Endothelial cell of umbilical vein (primary cell): ENCODE measurements around the gene DPH2. TPM values are rescaled to one million over a fixed set of nuclear protein-coding genes. Genes with fewer than 3 reads are reported as not detected.

Source experiments
- BruUV-seq: library from RNA; stranded (reverse); fragments of 400-500 nt; replicated peaks from 2 replicates; lab custom pipeline; 2021; lab: Mats Ljungman, UMichigan
- CTCF ChIA-PET: fragments of 300-600, 350-600 bp; sonication (Branson Sonifier 250); formaldehyde crosslinking; loops from one replicate; lab custom pipeline; 2021; ENCODE audit warnings: antibody characterized with exemption, inconsistent platforms; lab: Charles Lee
- POLR2A ChIA-PET: fragments of 300-600, 350-600 bp; sonication (Branson Sonifier 250); formaldehyde crosslinking; loops from one replicate; lab custom pipeline; 2021; ENCODE audit warnings: antibody characterized with exemption, inconsistent platforms; lab: Charles Lee
- DNase-seq: peaks from one replicate; pipeline ENCODE4 v3.0.0-alpha.2; 2011; ENCODE audit warnings: low read depth, low spot score
- FAIRE-seq: peaks from 2 replicates; lab custom pipeline; 2011; peaks lifted over from hg19 to GRCh38; lab: Jason Lieb, UNC
- H2AFZ ChIP-seq: 2 replicates; pipeline ENCODE4 v1.6.0; 2012; ENCODE audit warnings: low read depth, low read length, control low read depth, inconsistent platforms
- H3K27ac ChIP-seq: 2 replicates; pipeline ENCODE4 v1.5.1; 2011; ENCODE audit warnings: low read depth, mild to moderate bottlenecking, control low read depth, low read length, moderate library complexity; ENCODE audit not compliant: insufficient read depth
- H3K27me3 ChIP-seq, 2 experiments: 2 replicates each; pipeline versions ENCODE4 v1.6.0 to v1.6.1; 2011; ENCODE audit warnings: low read length in 2 of 2, mixed read lengths in 1 of 2; ENCODE audit not compliant: control insufficient read depth in 2 of 2, insufficient read depth in 2 of 2
- H3K36me3 ChIP-seq, 2 experiments: 2 replicates in 1 of 2; 3 replicates in 1 of 2; pipeline ENCODE4 v1.5.1; 2011; ENCODE audit warnings: low read length in 2 of 2, mild to moderate bottlenecking in 1 of 2, moderate library complexity in 1 of 2; ENCODE audit not compliant: control insufficient read depth in 2 of 2, insufficient read depth in 2 of 2; ENCODE audit errors: extremely low read depth in 1 of 2
- H3K4me1 ChIP-seq: 3 replicates; pipeline ENCODE4 v1.5.1; 2011; ENCODE audit warnings: mild to moderate bottlenecking, low read length; ENCODE audit not compliant: control insufficient read depth, insufficient read depth; ENCODE audit errors: extremely low read depth
- H3K4me2 ChIP-seq: 2 replicates; pipeline ENCODE4 v1.6.1; 2011; ENCODE audit warnings: low read length, control low read depth, mixed read lengths; ENCODE audit not compliant: insufficient read depth
- H3K4me3 ChIP-seq, 3 experiments: fragments of 200-600 bp in 1 of 3; sonication (generic), shearing (Covaris generic) in 1 of 3; replicated peaks in 1 of 3; 2 replicates each; pipeline ENCODE4 v1.5.1; 2011 to 2016; ENCODE audit warnings: control low read depth in 3 of 3, low read length in 3 of 3, mild to moderate bottlenecking in 2 of 3, inconsistent platforms in 1 of 3, low read depth in 1 of 3, moderate library complexity in 1 of 3; ENCODE audit not compliant: insufficient read depth in 1 of 3
- H3K79me2 ChIP-seq: 2 replicates; pipeline ENCODE4 v1.6.0; 2012; ENCODE audit warnings: low read length, inconsistent platforms; ENCODE audit not compliant: control insufficient read depth, insufficient read depth
- H3K9ac ChIP-seq: replicated peaks from 2 replicates; pipeline ENCODE3; 2011; ENCODE audit warnings: low read length, control low read depth; ENCODE audit not compliant: insufficient read depth; ENCODE audit errors: extremely low read depth
- H3K9me1 ChIP-seq: replicated peaks from 3 replicates; pipeline ENCODE4 v1.6.0; 2011; ENCODE audit warnings: mild to moderate bottlenecking, low read length; ENCODE audit not compliant: control insufficient read depth, insufficient read depth; ENCODE audit errors: extremely low read depth
- H3K9me3 ChIP-seq: replicated peaks from 2 replicates; pipeline ENCODE4 v1.5.1; 2012; ENCODE audit warnings: low read length, inconsistent platforms; ENCODE audit not compliant: control insufficient read depth, insufficient read depth
- H4K20me1 ChIP-seq: replicated peaks from 2 replicates; pipeline ENCODE3; 2011; ENCODE audit warnings: mild to moderate bottlenecking, low read length; ENCODE audit not compliant: control insufficient read depth, insufficient read depth; ENCODE audit errors: extremely low read depth
- EZH2 ChIP-seq: IDR thresholded peaks from 2 replicates; pipeline ENCODE4 v1.6.1; 2012; ENCODE audit warnings: borderline replicate concordance, low read depth, mild to moderate bottlenecking, moderate library complexity, low read length, inconsistent platforms; ENCODE audit not compliant: severe bottlenecking
- FOS ChIP-seq: IDR thresholded peaks from 2 replicates; pipeline ENCODE4 v1.6.1; 2011; ENCODE audit warnings: mild to moderate bottlenecking, low read length, moderate library complexity, borderline replicate concordance; ENCODE audit not compliant: insufficient read depth
- GATA2 ChIP-seq: IDR thresholded peaks from 2 replicates; pipeline ENCODE4 v1.7.0; 2011; ENCODE audit warnings: low read depth, mild to moderate bottlenecking, moderate library complexity, mixed read lengths, low read length; ENCODE audit not compliant: insufficient read length, insufficient read depth
- JUN ChIP-seq: IDR thresholded peaks from 2 replicates; pipeline ENCODE4 v1.6.1; 2011; ENCODE audit warnings: borderline replicate concordance, low read depth; ENCODE audit not compliant: insufficient read length, insufficient read depth
- MYC ChIP-seq: IDR thresholded peaks from one replicate; pipeline ENCODE4 v1.6.1; 2011; ENCODE audit warnings: mild to moderate bottlenecking, low read depth, low read length
- POLR2A ChIP-seq: IDR thresholded peaks from 2 replicates; pipeline ENCODE4 v1.6.1; 2012; ENCODE audit warnings: low read depth, mild to moderate bottlenecking, control low read depth, low read length
- POLR2AphosphoS5 ChIP-seq: IDR thresholded peaks from 2 replicates; pipeline ENCODE4 v1.6.1; 2012; ENCODE audit warnings: low read depth, mild to moderate bottlenecking, control low read depth, low read length, moderate library complexity; ENCODE audit not compliant: insufficient read depth
- dilution Hi-C: fragments of 300-500 bp; cut with MboI; formaldehyde crosslinking; loops from one replicate; pipeline ENCODE4 v1.15.0; 2019; ENCODE audit warnings: low sequenced_read_pairs; ENCODE audit not compliant: extremely low pct_ligation_motif_present
- intact Hi-C: fragments of 100-400 bp; cut with micrococcal nuclease; formaldehyde crosslinking; loops from one replicate; pipeline ENCODE4 v1.10.0; 2022
- polyA plus RNA-seq, 4 experiments: library from polyadenylated mRNA; depleted of rRNA in 3 of 4; stranded (reverse) in 3 of 4; unstranded in 1 of 4; fragments of >200 nt; gene quantifications; 2 replicates each; pipeline versions ENCODE4 v1.2.1 to v1.2.3, GENCODE V29; 2011 to 2012; ENCODE audit warnings: missing spikeins in 1 of 4
- total RNA-seq: library from RNA; stranded (reverse); gene quantifications from 2 replicates; pipeline ENCODE4 v1.2.3, GENCODE V29; 2021
- TF ChIP-seq, protein P1 (sequence below), 2 donors: IDR thresholded peaks; 1 replicate in 1 of 2; 2 replicates in 1 of 2; pipeline ENCODE4 v1.5.1; 2011; ENCODE audit warnings: low read length in 2 of 2, mild to moderate bottlenecking in 2 of 2, moderate library complexity in 2 of 2, control low read depth in 1 of 2, inconsistent platforms in 1 of 2, low read depth in 1 of 2; ENCODE audit not compliant: insufficient read depth in 1 of 2; ENCODE audit errors: extremely low read depth in 1 of 2
- TF ChIP-seq, protein P2 (sequence below): IDR thresholded peaks from 2 replicates; pipeline ENCODE4 v1.6.1; 2011; ENCODE audit not compliant: insufficient read depth, insufficient read length

Gene DPH2
- total and polyA plus RNA-seq, 2 donors (not counting 3 experiments of a cell fraction or from before 2014, with no cell fraction given): 28.1 to 59.1 TPM

DNA sequence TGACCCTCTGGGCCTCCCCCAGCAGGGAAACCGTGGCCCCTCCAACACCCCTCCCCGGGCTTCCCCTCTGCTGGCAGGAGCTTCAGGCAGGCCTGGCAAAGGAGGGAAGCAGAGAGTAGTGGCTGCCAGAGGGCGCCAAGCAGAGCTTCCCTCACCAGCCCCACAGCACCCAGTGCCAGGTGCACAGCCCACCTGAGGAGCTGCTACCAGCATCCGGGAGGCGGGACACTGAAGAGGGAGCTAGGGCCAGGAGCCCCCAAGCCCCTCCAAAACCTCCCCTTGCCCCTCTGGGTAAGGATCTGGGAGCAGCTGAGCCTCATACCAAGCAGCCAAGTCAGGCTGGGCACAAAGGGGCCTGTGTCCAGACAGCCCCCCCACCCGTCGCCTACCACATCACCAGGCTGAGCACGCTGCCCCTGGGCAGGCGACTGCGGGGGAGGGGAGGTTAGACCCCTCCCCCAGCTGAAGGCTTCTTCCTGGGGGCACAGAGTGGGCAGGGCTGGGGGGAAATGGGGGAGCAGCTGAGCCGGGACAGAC lies 41.2 kb downstream of the DPH2 start:
- Histone ChIP-seq H3K4me1 (no peaks in the 10 kb centered on the region), H2AFZ (no peak overlapping the region), H3K9me1 (no peaks in the 10 kb centered on the region), H3K27ac (no peak overlapping the region), H4K20me1 (no peaks in the 10 kb centered on the region), H3K4me3 (no peak overlapping the region), H3K79me2 (no peaks in the 10 kb centered on the region), H3K9ac (no peak overlapping the region), H3K9me3 (no peaks in the 10 kb centered on the region), H3K27me3 (peaks cover 0 to 4% of the 10 kb centered on the region in 2 experiments), H3K4me2 (no peak overlapping the region), H3K36me3 (no peaks in the 10 kb centered on the region)
- dilution Hi-C loops (no loop called here), intact Hi-C loops (no loop called here)
- ChIA-PET CTCF (interaction anchor here (1.1 to 1.8 kb wide), 4 partner anchors 9 to 248 kb away, joined by 3 to 11 read pairs (median 4); no protein-coding TSS in a partner anchor), POLR2A (no interaction called here)
- DNase-seq (no peak), FAIRE-seq (no peak)
- BruUV-seq: no TSS peak
- TF ChIP-seq MYC: no peak

DNA sequence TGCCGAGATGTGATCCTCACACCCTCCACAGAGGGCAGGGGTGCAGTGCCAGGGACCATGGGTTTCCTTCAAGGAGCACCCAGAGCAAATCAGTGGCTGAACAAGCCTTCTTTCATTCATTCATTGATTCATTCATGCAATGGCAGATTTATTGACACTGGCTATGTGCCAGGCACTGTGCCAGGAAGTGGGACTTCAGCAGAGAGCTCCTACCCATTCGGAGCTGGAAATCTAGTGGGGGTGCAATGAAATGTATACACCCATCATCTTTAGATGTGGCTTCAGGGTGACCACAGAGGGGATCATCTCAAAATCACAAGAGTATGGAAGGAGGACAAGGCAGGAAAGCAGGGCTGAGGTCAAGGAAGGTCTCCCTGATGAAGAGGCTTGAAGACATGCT lies 42.6 kb downstream of the DPH2 start:
- no peaks in the 10 kb centered on the region for H3K9me3 ChIP-seq
- intact Hi-C loops (no loop called here), dilution Hi-C loops (no loop called here)
- H3K4me2 ChIP-seq: no peak overlapping the region
- no TSS peak for BruUV-seq
- DNase-seq (no peak), FAIRE-seq (no peak)
- H4K20me1 ChIP-seq: no peaks in the 10 kb centered on the region
- H3K27me3 ChIP-seq: peaks cover 0 to 4% of the 10 kb centered on the region in 2 experiments
- H3K4me1 ChIP-seq: no peaks in the 10 kb centered on the region
- no peak overlapping the region for H3K4me3 ChIP-seq
- H3K27ac ChIP-seq: no peak overlapping the region
- no peaks in the 10 kb centered on the region for H3K36me3 ChIP-seq
- ChIA-PET POLR2A (no interaction called here), CTCF (interaction anchor here (1.0 to 1.6 kb wide), 2 partner anchors 12 to 249 kb away, joined by 3 to 4 read pairs; no protein-coding TSS in a partner anchor)
- no peaks in the 10 kb centered on the region for H3K79me2 ChIP-seq
- no peak overlapping the region for H2AFZ ChIP-seq
- H3K9me1 ChIP-seq: no peaks in the 10 kb centered on the region
- TF ChIP-seq EZH2 (no peak), MYC (no peak), FOS (no peak), JUN (no peak), GATA2 (no peak), POLR2A (no peak), POLR2AphosphoS5 (no peak)
- TF ChIP-seq, protein P1, sequence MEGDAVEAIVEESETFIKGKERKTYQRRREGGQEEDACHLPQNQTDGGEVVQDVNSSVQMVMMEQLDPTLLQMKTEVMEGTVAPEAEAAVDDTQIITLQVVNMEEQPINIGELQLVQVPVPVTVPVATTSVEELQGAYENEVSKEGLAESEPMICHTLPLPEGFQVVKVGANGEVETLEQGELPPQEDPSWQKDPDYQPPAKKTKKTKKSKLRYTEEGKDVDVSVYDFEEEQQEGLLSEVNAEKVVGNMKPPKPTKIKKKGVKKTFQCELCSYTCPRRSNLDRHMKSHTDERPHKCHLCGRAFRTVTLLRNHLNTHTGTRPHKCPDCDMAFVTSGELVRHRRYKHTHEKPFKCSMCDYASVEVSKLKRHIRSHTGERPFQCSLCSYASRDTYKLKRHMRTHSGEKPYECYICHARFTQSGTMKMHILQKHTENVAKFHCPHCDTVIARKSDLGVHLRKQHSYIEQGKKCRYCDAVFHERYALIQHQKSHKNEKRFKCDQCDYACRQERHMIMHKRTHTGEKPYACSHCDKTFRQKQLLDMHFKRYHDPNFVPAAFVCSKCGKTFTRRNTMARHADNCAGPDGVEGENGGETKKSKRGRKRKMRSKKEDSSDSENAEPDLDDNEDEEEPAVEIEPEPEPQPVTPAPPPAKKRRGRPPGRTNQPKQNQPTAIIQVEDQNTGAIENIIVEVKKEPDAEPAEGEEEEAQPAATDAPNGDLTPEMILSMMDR (IDR thresholded peaks at IDR 0.05; ENCODE audit: extremely low read depth in 1 of 2, insufficient read depth in 1 of 2, low read depth in 1 of 2, low read length in 2 of 2): no peak
- TF ChIP-seq, protein P2, sequence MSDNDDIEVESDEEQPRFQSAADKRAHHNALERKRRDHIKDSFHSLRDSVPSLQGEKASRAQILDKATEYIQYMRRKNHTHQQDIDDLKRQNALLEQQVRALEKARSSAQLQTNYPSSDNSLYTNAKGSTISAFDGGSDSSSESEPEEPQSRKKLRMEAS: no peak
- H3K9ac ChIP-seq: no peak overlapping the region
